Activated T-cell treated with anti-CD3 and anti-CD28 coated beads, Interleukin-2, amount 50 U/mL, for 48 hours (primary cell): ENCODE data around the gene ZRANB1.
A peak's percentile ranks its signal among the peaks of the same experiment; 100 is the strongest.
"Not testable (repeated sequence)": the region's sequence is repeated elsewhere in the genome, so short reads cannot be mapped to it uniquely, and the experiment has no call there.

Experiments used
- DNase-seq, 2 experiments: peaks; one replicate each; pipeline ENCODE4 v3.0.0-alpha.2; 2020

ZRANB1 gene

DNA sequence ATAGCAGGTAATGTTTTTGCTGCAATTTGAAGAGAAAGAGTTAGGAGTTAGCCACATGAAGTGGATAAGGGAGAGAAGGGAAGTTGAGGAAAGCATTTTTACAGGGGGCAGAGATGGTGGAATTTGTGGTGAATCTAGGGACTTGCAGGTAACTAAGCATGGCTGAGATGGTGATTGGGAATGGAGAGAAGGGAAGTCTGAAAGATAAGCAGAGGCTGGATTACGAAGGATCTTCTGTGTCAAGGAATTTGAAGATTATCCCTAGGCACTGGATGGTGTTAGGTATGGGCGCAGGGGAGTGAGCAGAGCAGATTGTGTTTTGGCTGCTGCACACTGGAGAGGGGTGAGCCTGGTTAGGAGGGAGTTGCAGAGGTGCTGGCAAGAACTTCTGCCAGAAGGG lies 25.3 kb downstream of the ZRANB1 start:
- DNase-seq = no peak

DNA sequence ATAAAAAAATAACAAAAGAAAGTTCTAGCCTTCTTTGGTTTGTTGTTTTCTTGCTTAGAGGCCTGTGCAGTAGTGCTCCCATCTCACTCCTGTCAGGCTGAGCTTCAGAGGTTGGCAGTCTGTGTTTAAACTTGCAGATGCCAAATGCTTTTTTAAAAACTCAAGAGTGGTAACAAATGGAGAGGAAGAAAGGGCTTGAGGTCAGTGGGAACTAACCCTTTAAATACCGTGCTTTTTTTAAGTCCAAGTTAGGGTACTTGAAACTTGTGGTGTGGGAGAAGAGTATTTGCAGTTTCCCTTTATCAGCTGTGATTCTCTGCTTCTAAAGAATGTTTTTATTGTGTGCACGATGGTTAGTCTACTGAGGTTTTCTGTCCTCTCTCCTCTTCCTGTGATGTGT lies 29.4 kb downstream of the ZRANB1 start:
- no peak for DNase-seq

DNA sequence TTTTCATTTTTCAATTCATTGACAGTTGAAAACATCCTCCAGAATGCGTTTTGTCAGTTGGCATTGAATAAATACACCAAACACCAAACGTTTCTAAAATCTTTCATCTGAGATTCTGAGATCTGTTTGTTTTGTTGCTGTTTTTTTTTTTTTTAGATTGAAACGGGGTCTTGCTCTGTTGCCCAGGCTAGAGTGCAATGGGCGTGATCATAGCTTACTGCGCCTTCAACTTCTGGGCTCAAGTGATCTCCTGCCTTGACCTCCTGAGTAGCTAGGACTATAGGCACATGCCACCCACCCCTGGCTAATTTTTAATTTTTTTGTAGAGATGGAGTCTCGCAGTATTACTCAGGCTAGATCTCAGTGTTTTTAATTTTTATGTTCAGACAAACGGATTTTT lies 30.7 kb downstream of the ZRANB1 start:
- no peak for DNase-seq

DNA sequence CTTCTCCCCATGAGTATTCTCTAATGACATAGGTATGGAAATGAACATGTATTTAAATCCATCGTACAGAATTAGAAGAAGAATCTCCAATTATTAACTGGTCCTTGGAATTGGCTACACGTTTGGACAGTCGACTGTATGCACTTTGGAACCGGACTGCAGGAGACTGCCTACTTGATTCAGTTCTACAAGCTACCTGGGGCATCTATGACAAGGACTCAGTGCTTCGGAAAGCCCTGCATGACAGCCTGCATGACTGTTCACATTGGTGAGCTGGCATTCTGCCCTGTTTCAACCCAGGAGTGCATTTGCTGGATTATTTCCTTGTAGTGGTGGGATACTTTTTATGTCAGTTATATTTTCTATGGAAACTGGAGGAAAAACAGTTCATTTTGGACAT lies 32.2 kb downstream of the ZRANB1 start:
- no peak for DNase-seq

DNA sequence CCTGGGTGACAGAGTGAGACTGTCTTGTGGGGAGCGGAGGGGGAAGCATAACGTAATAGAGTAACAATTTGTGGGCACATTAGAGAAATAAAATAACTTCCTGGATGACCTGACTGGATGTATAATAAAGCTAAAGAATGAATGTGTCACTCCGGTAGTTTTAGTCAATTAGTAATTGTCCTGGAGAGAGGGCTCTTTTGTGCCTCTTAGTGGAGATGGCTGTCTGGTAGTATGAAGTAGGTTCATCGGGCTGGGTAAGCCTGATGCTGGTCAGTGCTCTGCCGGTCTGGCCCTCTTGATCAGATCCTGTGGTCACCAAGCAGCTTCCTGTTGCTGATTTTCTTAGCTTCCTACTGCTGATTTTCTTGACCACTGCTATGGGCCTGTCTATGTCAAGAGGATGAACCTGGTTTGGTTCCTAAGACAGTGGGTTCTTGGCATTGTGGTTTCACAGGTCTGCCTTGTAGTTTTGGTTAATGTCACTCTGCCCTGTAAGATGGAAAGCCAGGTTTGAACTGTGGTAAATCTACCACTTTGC lies 34.1 kb downstream of the ZRANB1 start:
- DNase-seq = no peak

DNA sequence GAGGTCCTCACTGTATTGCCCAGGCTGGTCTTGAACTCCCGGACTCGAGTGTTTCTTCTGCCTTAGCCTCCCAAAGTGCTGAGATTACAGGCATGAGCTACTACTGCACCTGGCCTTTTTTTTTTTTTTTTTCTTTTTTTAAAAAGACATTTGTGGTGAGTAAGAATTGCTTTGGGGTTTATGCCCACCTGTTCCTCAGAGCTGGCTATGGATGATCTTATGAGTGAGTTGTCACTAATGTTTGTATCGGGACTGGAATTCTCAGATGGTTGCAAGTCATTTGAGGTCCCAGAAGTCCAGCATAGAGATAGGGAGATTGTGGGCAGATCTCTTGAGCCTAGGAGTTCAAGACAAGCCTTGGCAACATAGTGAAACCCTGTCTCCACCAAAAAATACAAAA lies 35.2 kb downstream of the ZRANB1 start:
- no peak for DNase-seq

DNA sequence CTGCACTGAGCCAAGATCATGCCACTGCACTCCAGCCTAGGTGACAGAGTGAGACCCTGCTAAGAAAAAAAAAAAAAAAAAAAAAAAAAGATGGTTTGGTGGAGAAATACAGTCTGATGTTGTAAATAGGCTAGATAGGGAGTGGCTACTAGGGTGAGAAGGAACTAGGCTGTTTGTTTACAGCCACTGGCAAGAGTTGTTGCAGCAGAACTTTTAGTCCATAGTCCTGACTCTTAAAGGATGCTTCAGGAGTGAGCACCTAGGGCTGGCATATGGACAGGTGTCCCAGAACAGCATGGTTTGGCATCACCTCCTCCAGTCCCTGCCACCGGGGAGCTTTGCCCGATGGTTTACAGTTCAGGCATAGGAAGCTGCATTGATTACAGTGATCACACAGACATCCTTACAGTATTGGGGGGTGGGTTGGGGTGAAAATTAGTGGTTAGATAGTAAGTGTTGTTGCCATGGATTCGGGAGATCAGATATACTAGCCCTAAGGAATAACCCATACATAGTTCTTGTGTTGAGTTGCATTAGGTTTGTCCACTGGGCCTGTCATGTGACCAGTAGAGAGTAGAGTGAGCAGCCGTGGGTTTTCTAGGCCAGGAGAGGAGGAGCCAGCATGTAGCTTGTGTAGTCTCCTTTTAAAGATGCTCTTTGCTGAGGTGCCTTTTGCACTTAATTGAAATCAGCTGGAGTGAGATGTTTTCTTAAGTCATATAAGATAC lies 35.9 kb downstream of the ZRANB1 start:
- no peak for DNase-seq

DNA sequence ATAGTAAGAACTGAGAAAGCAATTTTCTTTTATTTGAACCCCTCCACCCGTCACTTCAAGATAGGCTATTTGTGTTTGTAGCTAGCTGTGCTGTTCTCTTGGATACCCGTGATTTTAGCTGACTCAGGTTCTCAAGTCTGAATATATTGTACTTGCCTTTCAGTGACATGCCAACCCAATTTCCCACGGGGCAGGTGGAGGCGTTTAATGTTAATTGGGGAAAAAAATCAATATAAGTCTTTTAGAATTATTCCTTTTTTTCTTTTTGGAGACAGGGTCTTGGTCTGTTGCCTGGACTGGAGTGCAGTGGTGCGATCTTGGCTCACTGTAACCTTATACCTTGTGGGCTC lies 36.4 kb downstream of the ZRANB1 start:
- no peak for DNase-seq

DNA sequence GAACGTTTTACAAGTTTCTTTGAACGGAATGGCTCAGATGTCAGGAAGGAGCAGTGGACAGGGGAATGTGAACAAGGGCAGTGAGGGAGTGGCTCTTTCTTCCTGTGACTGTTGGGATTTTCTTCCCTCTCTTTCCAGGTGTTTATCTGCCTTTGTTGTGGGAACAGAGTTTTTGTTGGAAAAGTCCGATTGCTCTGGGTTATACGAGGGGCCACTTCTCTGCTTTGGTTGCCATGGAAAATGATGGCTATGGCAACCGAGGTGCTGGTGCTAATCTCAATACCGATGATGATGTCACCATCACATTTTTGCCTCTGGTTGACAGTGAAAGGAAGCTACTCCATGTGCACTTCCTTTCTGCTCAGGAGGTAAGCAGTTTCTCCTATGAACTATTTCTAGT lies 41.4 kb downstream of the ZRANB1 start:
- DNase-seq = no peak

DNA sequence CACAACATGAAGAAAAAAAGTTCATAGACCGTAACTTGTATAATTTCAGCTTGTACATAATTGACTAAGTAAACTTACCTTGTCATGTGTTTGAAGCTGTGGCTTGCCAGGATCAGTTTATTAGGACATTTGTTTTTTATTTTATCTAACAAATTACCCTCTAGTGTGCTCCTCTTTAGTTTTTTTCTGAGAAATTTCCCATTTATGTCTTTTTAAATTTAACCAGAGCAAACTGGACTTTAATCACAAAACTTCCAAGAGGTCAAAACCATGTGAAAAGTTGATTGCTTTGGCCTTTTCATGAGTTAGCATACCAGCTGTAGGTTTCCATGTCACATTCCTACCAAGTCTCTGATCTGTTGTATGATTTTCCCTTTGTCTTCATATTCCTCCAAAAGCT lies 42.5 kb downstream of the ZRANB1 start:
- no peak for DNase-seq

DNA sequence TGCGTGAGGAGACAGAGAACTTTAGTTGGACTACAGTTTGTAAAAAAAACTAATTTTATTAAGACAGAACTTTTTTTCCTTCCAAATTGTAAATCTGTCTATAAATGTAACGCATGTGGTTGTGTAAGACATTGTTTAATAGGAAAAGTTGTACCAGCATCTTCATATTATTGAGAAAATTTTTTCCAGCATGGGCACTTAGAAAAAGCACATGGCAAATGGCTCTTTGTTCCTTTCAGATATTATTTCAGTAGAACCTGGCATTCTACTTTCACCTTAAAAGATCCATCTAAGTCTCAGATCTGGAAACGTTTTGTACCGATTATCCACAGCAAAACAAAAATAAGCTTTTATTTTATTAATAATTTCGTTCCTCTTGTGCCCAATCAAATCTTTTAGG lies 43.2 kb downstream of the ZRANB1 start:
- DNase-seq = no peak

DNA sequence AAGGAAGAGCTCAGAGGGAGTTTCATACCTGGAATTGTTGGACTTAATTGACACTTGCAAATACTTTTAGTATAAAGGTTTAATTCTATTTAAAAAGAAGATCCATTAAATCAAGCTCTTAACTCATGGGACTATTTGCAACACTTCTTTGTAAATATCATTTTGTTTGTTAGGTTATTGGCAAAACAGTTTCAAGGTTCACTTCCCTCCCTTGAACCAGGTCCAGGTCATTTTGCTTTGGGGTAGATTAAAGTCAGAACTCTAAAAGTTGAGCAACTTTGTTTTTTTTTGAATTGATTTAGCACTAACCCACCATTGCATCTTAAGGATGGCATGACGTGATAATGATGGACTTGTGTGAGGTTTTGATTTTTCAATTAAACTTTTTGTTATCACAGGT lies 45.9 kb downstream of the ZRANB1 start:
- DNase-seq = no peak

DNA sequence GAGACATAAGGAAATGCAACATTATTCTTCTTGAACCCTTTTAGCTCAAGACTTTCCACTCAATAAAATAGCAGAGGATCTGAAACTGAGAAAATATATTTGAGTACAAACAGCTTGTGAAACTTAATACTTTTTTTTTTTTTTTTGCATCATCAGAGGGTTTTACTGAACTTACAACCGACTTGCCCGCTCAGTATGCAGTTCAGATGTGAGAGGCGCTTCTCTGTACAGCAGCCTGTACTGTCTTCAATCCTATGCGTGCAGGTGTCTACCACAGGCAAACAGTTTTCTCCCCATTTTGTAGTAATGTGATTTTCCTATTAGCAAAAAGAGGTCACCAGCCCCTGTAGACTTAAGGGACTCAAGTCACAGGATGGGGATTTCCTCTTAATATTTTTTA lies 46.8 kb downstream of the ZRANB1 start:
- DNase-seq = not testable (repeated sequence)

DNA sequence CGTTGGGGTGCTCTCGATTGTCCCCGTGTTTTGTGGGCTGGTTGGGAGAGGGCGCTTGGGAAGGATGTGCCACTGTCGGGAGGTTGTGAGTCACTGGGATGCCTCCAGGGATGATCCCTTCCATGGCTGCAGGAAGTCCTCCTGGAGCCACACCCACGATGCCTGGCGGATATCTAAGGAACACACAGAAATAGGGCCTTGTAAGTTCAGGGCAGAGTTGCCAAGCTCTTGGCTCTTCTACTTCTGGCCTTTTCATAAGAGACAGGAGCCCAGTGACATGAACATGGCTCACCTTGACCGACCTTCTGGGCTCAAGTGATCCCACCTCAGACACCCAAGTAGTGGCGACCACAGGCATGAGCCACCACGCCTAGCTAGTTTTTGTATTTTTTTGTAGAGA lies 47.6 kb downstream of the ZRANB1 start:
- no peak for DNase-seq

DNA sequence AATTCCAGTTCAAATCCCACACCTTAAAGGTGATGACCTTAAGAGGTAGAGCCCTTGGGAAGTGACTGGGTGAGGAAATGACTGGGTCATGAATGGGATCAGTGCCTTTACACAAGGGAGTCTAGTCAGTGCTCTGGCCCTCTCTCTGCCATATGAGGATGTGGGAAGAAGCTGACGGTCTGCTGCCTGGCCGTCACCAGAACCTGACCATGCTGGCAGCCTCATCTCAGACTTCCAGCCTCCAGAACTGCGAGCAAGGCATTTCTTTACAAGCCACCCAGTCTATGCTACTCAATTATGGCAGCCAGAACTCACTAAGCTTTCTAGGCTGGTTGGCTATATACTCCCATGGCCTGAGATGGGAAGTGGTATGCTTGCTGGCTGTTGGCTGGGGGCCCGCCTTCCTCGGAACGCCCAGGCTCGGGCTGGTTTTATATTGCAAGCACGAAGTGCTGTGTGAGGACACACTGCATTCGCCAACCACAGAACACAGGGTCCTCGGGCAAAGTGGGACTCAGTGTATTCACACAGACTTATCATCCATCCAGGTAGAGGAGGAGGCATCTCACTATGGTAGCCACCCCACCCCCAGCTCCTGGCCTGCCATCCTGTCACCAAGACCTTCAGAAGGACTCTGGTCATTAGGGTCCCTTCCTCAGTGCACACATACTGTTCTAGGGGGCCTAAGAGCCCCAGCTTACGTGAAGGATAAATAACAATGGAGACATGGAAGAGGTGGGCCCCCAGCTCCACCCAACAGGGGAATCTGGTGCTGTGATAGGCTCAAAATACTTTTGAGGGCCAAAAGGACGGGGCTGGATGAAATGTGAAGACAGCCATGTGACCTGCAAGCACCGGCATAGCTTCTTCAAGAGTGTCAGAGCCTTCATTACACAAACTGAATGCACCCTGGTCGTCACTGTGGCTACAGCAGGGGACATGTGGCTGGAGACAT lies 49.0 kb downstream of the ZRANB1 start:
- DNase-seq = peak; percentile 11

DNA sequence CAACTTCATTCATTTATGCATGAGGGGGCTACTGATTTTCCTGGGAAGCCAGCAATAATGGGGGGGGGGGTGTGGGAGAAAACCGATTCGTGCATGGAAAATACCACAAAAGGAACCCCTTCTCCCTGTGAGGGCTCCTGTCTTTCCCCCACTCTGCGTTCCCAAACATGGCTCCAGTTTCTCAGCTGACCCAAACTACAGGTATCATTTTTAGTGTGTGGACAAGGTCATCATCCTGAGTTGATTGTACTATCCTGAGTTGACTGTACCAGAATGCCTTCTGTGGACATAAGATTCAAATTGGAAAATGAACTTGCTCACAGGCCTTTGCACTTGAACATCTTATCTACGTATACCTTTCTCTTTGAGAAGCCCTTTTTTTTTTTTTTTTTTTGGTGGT lies 49.9 kb downstream of the ZRANB1 start:
- DNase-seq = peak in 1 of 2 experiments; percentile 10

DNA sequence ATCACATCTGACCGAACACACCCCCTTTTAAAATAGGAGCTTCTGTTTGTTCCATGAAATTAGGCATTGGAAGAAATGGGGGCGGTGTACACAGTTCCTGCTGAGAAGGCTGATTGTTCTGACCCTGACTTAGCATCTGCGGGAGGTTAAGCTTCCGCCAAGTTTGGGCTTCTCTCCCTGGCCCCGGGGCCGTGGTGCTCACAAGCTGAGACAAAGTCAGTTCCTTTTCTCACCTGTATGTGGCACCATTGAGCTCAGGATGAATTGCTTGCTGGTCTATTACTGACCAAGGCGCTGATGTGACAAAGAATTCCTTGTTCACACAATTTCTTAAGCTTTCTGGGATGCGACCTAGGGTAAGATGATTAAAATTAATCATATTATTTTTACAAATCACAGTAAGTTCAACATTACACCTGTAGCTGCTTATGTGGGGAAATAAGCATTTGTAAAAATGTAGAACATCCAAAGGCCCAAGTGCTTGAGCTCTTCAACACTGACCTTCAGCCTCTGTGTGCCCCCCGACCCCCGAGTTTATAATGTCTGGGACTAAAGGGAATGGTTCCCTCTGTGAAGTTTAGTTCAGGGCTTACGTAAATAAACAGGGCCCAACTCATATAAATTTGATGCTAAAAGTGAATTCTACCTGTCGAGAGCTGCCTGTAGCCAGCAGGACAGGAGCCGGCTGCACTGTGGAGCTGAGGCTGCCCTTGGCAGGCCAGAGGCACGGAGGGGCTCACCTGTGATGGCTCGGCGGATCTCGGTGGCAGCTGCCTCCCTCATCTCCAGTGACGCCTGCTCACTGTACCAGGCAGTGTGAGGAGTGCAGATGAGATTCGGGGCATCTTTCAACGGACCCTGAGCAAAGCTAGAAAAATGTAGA lies 50.8 kb downstream of the ZRANB1 start:
- peak; percentile 39 to 43 for DNase-seq

DNA sequence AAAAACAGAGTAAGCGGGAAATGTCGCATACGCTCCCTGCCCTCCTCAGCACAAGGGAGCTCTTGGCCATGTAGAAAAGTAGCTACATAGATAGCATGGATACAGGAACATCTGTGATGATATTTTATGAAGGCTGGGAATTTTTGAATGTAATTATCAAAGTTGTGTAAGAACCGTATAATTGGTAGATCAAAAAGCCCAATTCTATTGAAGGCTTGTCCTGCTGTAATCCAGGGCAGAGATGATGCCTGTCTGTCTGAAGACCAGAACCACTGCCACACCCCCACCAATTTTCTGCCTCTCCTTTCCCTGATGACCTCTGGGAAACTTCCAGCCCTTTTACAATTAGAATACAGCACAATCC lies 51.4 kb downstream of the ZRANB1 start:
- DNase-seq = no peak

DNA sequence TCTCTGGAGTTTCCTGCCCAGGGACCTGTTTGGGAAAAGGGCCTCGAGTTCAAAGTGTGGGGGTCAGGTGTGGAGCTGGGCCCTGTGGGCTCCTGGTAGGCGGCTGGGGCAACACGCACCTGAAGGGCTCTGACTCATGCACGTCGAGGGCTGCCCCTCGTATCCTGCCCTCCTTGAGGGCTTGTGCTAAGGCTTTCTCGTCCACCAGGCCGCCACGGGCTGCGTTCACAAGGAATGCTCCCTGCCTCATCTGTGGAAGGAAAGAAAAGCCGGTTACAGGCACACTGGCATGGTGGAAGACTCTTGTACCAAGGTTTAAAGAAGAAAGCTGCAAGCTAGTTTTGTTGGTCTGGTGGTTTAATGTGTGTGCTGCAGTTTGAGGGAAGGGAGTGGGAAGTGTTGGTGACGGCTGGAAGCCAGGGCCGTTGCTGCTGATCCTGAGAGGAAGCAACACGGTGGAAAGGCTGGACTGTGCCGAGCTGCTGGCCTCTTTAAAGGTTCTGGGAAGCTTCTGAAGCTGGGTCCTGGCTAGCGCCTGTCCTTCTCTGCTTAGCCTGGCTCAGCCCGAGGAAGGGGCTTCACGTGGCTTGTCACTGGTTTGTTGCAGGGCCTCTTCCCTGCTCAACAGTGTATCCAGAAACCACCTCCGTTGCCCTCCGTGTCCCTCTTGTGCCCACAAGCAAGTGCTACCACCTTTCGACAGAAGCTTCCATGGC lies 52.0 kb downstream of the ZRANB1 start:
- peak; percentile 10 to 13 for DNase-seq

DNA sequence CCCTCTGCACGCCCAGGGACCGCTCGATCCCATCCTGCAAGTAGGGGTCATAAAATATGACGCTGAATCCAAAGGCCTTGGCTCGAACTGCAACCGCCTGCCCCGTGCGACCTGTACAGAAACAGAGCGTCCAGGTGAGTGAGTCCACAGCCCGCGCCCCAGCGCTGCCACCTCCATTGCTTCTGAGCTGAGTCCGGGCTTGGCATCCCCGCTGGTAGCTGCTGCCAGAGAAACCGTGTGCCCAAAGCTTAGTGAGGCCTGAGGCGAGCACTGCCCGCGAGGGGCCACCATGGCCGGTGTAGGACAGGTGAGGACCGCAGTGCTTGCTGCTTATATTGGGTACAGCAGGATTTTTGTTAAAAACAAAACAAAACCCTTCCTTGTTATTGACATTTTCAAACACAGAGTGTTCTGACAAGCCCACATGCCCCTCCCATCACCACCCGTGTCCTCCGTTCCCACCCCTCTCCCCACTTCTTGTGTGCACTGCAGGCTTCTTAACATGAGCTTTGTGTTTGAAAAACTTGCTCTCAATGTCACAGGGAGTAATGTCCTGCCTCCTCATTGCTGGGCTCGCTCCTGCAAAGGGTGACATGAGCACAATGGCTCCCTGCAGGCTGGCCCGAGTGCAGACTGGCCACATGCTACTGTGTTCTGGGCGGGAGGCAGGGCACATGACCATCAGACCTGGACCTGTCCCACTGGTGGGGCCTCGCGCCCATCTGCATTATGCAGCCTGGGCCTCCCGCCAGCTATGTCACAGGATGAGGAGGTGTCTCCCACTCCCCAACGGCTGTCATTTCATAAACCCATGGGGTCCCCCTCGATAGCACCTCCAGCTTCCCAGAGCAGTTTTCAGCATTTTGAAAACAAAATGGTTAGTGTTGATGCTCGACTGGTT lies 52.9 kb downstream of the ZRANB1 start:
- peak in 1 of 2 experiments; percentile 14 for DNase-seq

DNA sequence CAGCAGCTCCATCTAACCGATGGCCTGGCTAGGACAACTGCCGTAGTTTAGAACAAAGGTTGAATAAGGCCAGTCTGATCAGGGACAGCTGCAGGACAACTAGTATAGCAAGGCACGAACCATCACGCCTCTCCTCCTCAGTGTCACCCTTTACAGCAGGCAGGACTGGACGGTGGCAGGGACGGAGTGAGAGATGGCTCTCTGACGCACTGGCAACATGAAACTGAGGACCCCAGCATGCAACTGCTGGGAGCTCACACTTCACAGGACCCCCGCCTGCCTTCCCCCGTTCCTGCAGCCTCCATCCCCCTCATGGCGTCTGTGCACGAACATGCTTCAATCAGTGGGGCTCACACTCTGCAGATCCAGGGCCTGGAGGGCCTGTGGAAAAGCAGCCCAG lies 53.7 kb downstream of the ZRANB1 start:
- peak in 1 of 2 experiments; percentile 7 for DNase-seq
